A673 (cell line): ENCODE results near the gene LARP1.

ENCODE experiments used
- CTCF ChIP-seq: fragments of 300-800, 200-600 bp; sonication (generic); conservative IDR thresholded peaks from 2 replicates; pipeline ENCODE4 v1.5.1; 2017; ENCODE audit warnings: low read depth, mild to moderate bottlenecking, antibody characterized with exemption, low read length, moderate library complexity, mixed read lengths
- EZH2 ChIP-seq: fragments of 200-600 bp; sonication (generic); IDR thresholded peaks from 2 replicates; pipeline ENCODE4 v1.6.1; 2017; ENCODE audit warnings: borderline replicate concordance, low read depth, mild to moderate bottlenecking, mixed read lengths, antibody characterized with exemption, low read length; ENCODE audit not compliant: poor library complexity, severe bottlenecking

GRCh38 chr5:154860765-154861164 is 105.6 kb downstream of the LARP1 start:
- TF ChIP-seq CTCF, result no peak
- no peak for TF ChIP-seq EZH2
